C4-2B (cell line): ENCODE results near the gene LRP5.

Experiments used
- H3K27ac ChIP-seq: fragments of 450-650 bp; 2 replicates; pipeline ENCODE4 v1.5.1; 2017
- ZFX ChIP-seq: fragments of 450-650 bp; IDR thresholded peaks from 2 replicates; pipeline ENCODE4 v1.6.1; 2017
- TF ChIP-seq, protein P1 (sequence below): fragments of 450-650 bp; conservative IDR thresholded peaks from 2 replicates; pipeline ENCODE4 v1.5.1; 2017; ENCODE audit warnings: mild to moderate bottlenecking

LRP5 gene

DNA sequence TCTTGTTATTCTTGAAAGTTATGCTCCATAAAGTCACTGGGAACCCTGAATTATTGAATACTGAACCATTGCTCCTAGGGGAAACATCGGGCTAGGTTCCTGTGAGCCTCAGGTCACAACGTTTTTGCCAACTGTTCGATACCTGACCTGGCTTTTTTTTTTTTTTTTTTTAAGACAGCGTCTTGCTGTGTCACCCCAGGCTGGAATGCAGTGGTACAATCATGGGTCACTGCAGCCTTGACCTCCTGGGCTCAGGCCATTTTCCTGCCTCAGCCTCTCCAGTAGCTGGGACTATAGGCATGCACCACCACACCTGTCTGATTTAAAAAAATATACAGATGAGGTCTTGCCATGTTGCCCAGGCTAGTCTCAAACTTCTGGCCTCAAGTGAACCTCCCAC lies 22.5 kb downstream of the LRP5 start:
- TF ChIP-seq, protein P1, sequence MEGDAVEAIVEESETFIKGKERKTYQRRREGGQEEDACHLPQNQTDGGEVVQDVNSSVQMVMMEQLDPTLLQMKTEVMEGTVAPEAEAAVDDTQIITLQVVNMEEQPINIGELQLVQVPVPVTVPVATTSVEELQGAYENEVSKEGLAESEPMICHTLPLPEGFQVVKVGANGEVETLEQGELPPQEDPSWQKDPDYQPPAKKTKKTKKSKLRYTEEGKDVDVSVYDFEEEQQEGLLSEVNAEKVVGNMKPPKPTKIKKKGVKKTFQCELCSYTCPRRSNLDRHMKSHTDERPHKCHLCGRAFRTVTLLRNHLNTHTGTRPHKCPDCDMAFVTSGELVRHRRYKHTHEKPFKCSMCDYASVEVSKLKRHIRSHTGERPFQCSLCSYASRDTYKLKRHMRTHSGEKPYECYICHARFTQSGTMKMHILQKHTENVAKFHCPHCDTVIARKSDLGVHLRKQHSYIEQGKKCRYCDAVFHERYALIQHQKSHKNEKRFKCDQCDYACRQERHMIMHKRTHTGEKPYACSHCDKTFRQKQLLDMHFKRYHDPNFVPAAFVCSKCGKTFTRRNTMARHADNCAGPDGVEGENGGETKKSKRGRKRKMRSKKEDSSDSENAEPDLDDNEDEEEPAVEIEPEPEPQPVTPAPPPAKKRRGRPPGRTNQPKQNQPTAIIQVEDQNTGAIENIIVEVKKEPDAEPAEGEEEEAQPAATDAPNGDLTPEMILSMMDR: no peak
- no peak for TF ChIP-seq ZFX
- H3K27ac ChIP-seq: no peak overlapping the region

DNA sequence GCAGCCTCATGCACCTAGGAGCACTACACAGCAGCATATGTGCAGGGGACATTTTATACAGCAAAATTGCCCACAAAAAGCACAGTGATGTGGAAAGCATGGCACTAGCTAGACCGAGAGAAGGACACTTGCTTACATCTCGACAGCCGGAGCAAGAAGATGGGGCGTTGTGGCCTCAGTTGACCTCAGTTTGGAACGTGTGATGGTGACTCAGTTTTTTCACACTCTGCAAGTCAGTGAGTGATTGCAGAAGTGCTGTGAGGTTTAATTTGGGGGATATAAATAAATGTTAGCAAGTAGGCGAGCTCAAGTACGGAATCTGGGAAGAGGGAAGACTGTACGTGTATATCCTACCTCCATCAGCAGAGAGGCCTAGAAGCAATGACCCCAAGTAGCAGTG lies 23.3 kb downstream of the LRP5 start:
- no peak for TF ChIP-seq ZFX
- TF ChIP-seq, protein P1: no peak
- no peak overlapping the region for H3K27ac ChIP-seq

DNA sequence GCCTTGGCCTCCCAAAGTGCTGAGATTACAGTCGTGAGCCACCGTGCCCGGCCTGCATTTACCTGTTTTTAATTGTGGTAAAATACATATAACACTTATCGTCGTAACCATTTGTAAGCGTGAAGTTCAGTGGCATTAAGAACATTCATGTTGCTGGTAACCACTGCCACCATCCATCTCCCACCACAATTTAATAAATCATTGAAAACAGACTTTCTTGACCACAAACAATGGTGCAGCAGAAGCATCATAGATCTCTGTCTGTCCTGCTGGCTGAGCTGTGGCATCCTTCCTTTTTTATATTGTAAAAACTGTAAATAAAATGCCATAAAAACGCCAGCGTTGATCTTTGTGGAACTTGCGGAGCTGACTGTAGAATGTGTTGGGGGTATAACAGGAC lies 24.3 kb downstream of the LRP5 start:
- H3K27ac ChIP-seq: peak overlapping the region; percentile 31
- no peak for TF ChIP-seq ZFX
- TF ChIP-seq, protein P1: no peak

GRCh38 chr11:68337399-68337835 lies 25.0 kb downstream of the LRP5 start:
- peak overlapping the region; percentile 31 for H3K27ac ChIP-seq
- TF ChIP-seq, protein P1: no peak
- no peak for TF ChIP-seq ZFX

DNA sequence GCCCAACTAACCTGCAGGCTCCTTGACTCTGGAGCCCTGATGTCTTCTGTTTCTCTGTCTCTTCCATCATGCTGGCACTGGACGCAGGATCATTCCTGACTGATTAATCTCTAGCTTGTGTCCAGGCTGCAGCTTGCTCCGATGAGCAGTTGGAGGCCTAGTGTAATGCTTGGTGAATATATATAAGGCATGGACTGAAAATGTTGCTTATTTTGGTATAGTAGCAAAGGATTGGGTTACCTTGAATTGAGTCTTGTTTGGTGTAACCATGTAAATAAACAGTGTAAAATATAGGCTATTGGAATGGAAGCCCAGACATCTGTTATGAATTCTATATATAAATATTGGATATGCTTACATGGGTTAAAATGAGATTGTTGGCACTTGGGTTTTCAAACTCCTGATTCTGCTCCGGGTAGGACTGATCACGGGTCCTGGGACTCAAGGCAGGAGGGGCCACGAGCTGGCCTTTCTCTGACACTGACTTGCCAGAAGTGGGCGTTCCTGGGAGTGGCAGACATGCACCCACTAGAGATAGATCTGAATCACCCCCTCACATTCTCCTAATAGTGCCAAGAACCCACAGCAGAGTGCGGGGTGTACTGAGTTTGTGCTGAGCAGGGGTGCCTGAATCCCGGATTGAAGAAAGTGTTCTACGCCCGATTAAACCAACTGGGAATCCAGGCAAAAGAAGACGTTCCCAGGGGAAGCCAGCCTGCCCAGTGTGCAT lies 25.8 kb downstream of the LRP5 start:
- TF ChIP-seq, protein P1: no peak
- TF ChIP-seq ZFX: no peak
- no peak overlapping the region for H3K27ac ChIP-seq

GRCh38 chr11:68340003-68340767 lies 27.8 kb downstream of the LRP5 start:
- H3K27ac ChIP-seq: no peak overlapping the region
- no peak for TF ChIP-seq ZFX
- TF ChIP-seq, protein P1: no peak

DNA sequence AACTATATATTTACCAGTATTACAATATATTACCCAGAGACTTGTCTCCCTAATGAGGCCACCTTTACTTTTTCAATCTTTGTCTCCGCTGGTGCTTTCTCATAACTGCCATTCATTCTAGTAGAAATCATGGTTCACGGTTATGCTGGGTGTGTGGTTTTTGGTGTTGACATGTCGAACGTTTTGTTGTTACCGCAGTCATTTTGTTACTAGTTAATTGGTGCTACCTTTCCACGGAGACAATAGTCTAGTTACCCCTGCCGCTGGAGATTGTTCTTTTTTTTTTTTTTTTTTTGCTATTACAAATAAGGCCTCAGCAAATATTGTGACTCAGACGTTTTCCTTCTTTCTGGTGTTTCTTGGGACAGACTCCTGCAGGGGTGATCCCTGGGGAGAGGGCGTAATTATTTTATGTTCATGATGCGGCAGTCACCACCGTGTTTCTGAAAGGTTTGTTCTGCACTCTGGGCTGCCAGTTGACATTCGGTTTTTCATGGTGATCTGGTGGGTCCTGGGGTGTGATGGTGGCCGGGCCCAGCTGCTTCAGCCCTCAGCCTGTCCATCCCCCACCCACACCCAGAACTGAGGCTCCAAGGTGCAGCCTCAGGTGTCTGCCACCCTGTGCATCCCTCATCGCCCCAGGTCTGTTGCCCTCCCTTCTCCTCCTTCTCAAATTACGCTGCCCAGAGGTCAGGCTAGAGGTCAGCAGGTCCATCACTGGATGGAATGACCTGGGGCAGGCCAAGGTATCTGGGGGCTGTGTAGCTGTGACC lies 28.6 kb downstream of the LRP5 start:
- peak overlapping the region; percentile 78 for H3K27ac ChIP-seq
- TF ChIP-seq, protein P1: no peak
- no peak for TF ChIP-seq ZFX
